HEK293T (cell line): ENCODE measurements around the gene SH2D3C.

Source experiments
- FOXK2 ChIP-seq: fragments of 450-650 bp; IDR thresholded peaks from 2 replicates; pipeline ENCODE4 v1.6.1; 2016; ENCODE audit warnings: mild to moderate bottlenecking
- PKNOX1 ChIP-seq: fragments of 450-650 bp; IDR thresholded peaks from 2 replicates; pipeline ENCODE4 v1.6.1; 2016
- SP1 ChIP-seq: fragments of 450-650 bp; IDR thresholded peaks from 2 replicates; pipeline ENCODE4 v1.6.1; 2017

GRCh38 chr9:127772603-127773002 lies 5.9 kb downstream of the SH2D3C start:
- TF ChIP-seq PKNOX1 (no peak), FOXK2 (no peak), SP1 (no peak)
